Spleen (tissue), 11 donors: ENCODE measurements around the gene NFATC1. TPM values are rescaled to one million over a fixed set of nuclear protein-coding genes. Genes with fewer than 3 reads are reported as not detected.

ENCODE experiments used
- DNase-seq: peaks from one replicate; pipeline ENCODE4 v3.0.0-alpha.2; 2020
- H3K27ac ChIP-seq, 8 donors: fragments of 200-600 bp; sonication (generic) in 7 of 8; 1 replicate in 4 of 8; 2 replicates in 4 of 8; pipeline versions ENCODE4 v1.5.0 to v1.8.0; 2016 to 2021; ENCODE audit warnings: inconsistent platforms in 4 of 8, mild to moderate bottlenecking in 4 of 8, moderate library complexity in 1 of 8
- H3K27me3 ChIP-seq, 7 donors: fragments of 200-600 bp; sonication (generic) in 6 of 7; replicated peaks in 1 of 7; 1 replicate in 4 of 7; 2 replicates in 3 of 7; pipeline versions ENCODE4 v1.5.0 to v1.8.0; 2016 to 2021; ENCODE audit warnings: inconsistent platforms in 3 of 7, mild to moderate bottlenecking in 1 of 7
- H3K36me3 ChIP-seq, 6 donors: fragments of 200-600 bp; sonication (generic) in 5 of 6; 1 replicate in 4 of 6; 2 replicates in 2 of 6; pipeline versions ENCODE4 v1.5.0 to v1.8.0; 2016 to 2021; ENCODE audit warnings: inconsistent platforms in 2 of 6
- H3K4me1 ChIP-seq, 6 donors: fragments of 200-600 bp; sonication (generic) in 5 of 6; 1 replicate in 3 of 6; 2 replicates in 3 of 6; pipeline versions ENCODE4 v1.5.0 to v1.8.0; 2016 to 2021; ENCODE audit warnings: inconsistent platforms in 3 of 6
- H3K4me3 ChIP-seq, 8 donors: fragments of 200-600 bp; sonication (generic) in 7 of 8; 1 replicate in 4 of 8; 2 replicates in 4 of 8; pipeline versions ENCODE4 v1.5.0 to v1.8.0; 2016 to 2021; ENCODE audit warnings: inconsistent platforms in 4 of 8, mild to moderate bottlenecking in 4 of 8, moderate library complexity in 2 of 8
- H3K9me3 ChIP-seq, 8 donors: fragments of 200-600 bp; sonication (generic) in 7 of 8; 1 replicate in 4 of 8; 2 replicates in 4 of 8; pipeline versions ENCODE4 v1.5.0 to v1.8.0; 2016 to 2021; ENCODE audit warnings: inconsistent platforms in 4 of 8
- POLR2A ChIP-seq, 3 donors: fragments of 450-650 bp; IDR thresholded peaks; one replicate each; pipeline ENCODE4 v1.5.1; 2017; ENCODE audit warnings: antibody characterized with exemption in 3 of 3, mild to moderate bottlenecking in 1 of 3
- POLR2AphosphoS5 ChIP-seq, 3 donors: sonication (generic); formaldehyde crosslinking; IDR thresholded peaks; one replicate each; pipeline ENCODE4 v1.5.1; 2017; ENCODE audit warnings: antibody characterized with exemption in 3 of 3
- WGBS, 5 donors: extraction: QIAGEN DNeasy Blood & Tissue Kit in 3 of 5; methylation state at CpG; one replicate each; pipeline versions ENCODE4 v1.1.5 to v1.1.7; 2013 to 2018; 5-methylcytosine and 5-hydroxymethylcytosine counted together
- intact Hi-C: fragments of 100-400 bp; cut with DNase I; formaldehyde crosslinking; loops from one replicate; pipeline ENCODE4 v1.15.0; 2023; ENCODE audit warnings: low total_unique reads
- polyA plus RNA-seq, 3 donors: library from polyadenylated mRNA; stranded (reverse); fragments of 200-250 nt; gene quantifications; one replicate each; pipeline ENCODE4 v1.2.1, GENCODE V29; 2013
- small RNA-seq, 4 donors: library from RNA; depleted of rRNA; stranded (forward); fragments of <200 nt; gene quantifications; one replicate each; pipeline ENCODE3, GENCODE V24; 2016
- total RNA-seq, 7 donors: library from RNA; depleted of rRNA in 3 of 7; stranded (reverse); fragments of >200 nt in 3 of 7; fragmentation: NEBNext Ultra II Directional in 4 of 7; extraction: Animal tissue kit (Norgen Biotek cat#: 25700) in 4 of 7; gene quantifications; one replicate each; pipeline versions ENCODE4 v1.1.0 to v1.2.1, GENCODE V29; 2016 to 2021
- TF ChIP-seq, protein P1 (sequence below), 11 experiments: fragments of 200-600 bp in 7 of 11; fragments of 450-650 bp in 4 of 11; sonication (generic) in 4 of 11; IDR thresholded peaks in 8 of 11; conservative IDR thresholded peaks in 3 of 11; 1 replicate in 7 of 11; 2 replicates in 4 of 11; pipeline versions ENCODE4 v1.4.0 to v1.8.0; 2016 to 2021; ENCODE audit warnings: antibody characterized with exemption in 11 of 11, inconsistent platforms in 4 of 11, mild to moderate bottlenecking in 1 of 11
- donor health status: healthy with polysubstance abuse.
- donor health status: DM: no; HTN: no; CAD: no; lungs with moderate emphysema.
- donor health status: DM: no; HTN: no; CAD: no.
- donor health status: Bipolar disorder and iron deficiency.
- donor health status: healthy.
- donor health status: DM: no; HTN: no; CAD: no.
- donor health status: DM: yes; HTN: yes; CAD: no.

NFATC1 gene
- total and polyA plus RNA-seq, 10 donors, result 20.7 to 64.9 (median 47.4) TPM

DNA sequence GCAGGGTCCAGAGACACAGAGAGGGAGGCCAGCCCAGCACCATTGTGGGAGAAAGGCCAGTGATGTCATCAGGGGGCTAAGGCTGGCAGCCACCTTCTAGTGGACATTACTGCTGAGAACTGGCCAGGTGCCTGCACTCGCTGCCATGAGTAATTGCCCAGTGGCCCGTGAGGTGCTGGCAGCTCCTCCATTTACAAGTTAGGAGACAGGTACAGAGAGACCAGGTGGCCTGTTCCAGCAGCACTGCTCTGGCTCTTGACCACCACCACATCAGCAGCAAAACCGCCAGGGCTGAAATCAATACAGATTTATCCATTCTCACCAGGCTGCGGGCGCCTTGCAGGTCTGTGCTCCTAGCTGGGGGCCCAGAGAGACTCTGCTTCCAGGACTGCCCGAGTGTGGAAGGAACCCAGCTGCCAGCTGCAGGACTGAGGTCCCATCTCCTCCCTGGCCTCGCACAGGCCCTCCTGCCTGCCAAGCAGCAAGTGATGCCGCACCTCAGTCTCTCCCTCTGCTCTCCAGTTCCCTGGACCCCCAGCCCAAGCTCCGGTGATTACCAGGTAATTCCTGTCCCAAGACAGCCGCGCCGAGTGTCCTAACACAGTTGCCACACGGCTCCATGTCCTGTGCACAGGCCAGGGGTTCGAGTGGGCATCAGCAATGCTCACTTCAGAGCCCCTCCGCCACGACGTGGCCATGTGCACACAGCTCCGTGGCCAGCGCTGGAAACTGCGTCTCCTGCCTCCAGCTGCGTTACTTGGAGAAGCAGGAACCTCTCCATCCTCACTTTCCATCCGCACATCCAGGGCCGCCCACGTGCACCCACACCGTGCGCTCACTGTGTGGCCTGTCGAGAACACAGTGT, 182.9 kb downstream of the NFATC1 start:
- WGBS, 5 donors, result 88 to 94% (median 90%) methylated on average over 25 to 27 of the region's 27 CpGs
- TF ChIP-seq, protein P1, sequence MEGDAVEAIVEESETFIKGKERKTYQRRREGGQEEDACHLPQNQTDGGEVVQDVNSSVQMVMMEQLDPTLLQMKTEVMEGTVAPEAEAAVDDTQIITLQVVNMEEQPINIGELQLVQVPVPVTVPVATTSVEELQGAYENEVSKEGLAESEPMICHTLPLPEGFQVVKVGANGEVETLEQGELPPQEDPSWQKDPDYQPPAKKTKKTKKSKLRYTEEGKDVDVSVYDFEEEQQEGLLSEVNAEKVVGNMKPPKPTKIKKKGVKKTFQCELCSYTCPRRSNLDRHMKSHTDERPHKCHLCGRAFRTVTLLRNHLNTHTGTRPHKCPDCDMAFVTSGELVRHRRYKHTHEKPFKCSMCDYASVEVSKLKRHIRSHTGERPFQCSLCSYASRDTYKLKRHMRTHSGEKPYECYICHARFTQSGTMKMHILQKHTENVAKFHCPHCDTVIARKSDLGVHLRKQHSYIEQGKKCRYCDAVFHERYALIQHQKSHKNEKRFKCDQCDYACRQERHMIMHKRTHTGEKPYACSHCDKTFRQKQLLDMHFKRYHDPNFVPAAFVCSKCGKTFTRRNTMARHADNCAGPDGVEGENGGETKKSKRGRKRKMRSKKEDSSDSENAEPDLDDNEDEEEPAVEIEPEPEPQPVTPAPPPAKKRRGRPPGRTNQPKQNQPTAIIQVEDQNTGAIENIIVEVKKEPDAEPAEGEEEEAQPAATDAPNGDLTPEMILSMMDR (IDR thresholded peaks at IDR 0.05 in 8 of 11, conservative IDR thresholded peaks at IDR 0.05 in 3 of 11), result no peak
- TF ChIP-seq POLR2AphosphoS5 (IDR thresholded peaks at IDR 0.05), result no peak
- TF ChIP-seq POLR2A (IDR thresholded peaks at IDR 0.05), result no peak
- Histone ChIP-seq H3K4me1 (peaks cover 3 to 43% (median 27%) of the 10 kb centered on the region in 6 donors), H3K4me3 (no peak overlapping the region), H3K27me3 (no peaks in the 10 kb centered on the region), H3K9me3 (peaks cover 0 to 9% (median 8%) of the 10 kb centered on the region in 8 donors), H3K36me3 (no peaks in the 10 kb centered on the region), H3K27ac (no peak overlapping the region)
- intact Hi-C loops, result no loop called here
- peak; percentile 73 for DNase-seq

Small RNAs within 50 kb of the gene (small RNA-seq; reads per million reads assigned to genes)
- gene AC018445.2, result 0 reads per million in 4 donors
